ENCODE results near the gene RNF13.
"Not testable (repeated sequence)": the region's sequence is repeated elsewhere in the genome, so short reads cannot be mapped to it uniquely, and the experiment has no call there.

RNF13 gene

DNA sequence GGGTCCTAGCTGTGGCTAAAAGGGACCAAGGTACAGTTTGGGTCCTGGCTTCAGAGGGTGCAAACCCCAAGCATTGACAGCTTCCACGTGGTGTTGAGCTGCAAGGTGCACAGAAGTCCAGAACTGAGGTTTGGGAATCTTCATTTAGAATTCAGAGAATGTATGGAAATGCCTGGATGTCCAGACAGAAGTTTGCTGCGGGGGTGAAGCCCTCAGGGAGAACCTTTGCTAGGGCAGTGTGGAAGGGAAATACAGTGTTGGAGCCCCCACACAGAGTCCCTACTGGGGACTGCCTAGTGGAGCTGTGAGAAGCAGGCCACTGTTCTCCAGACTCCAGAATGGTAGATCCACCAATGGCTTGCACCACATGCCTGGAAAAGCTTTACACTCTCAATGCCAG, 17.9 kb downstream of the RNF13 start:
- H3K27me3 ChIP-seq (ENCODE audit: insufficient read depth, poor library complexity, severe bottlenecking), result no peaks in the 10 kb centered on the region
- H3K9me3 ChIP-seq (ENCODE audit: severe bottlenecking), result peaks cover 26% of the 10 kb centered on the region
- TF ChIP-seq, protein P1, sequence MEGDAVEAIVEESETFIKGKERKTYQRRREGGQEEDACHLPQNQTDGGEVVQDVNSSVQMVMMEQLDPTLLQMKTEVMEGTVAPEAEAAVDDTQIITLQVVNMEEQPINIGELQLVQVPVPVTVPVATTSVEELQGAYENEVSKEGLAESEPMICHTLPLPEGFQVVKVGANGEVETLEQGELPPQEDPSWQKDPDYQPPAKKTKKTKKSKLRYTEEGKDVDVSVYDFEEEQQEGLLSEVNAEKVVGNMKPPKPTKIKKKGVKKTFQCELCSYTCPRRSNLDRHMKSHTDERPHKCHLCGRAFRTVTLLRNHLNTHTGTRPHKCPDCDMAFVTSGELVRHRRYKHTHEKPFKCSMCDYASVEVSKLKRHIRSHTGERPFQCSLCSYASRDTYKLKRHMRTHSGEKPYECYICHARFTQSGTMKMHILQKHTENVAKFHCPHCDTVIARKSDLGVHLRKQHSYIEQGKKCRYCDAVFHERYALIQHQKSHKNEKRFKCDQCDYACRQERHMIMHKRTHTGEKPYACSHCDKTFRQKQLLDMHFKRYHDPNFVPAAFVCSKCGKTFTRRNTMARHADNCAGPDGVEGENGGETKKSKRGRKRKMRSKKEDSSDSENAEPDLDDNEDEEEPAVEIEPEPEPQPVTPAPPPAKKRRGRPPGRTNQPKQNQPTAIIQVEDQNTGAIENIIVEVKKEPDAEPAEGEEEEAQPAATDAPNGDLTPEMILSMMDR (IDR thresholded peaks at IDR 0.05; ENCODE audit: poor library complexity, severe bottlenecking), result no peak
- no peaks in the 10 kb centered on the region for H3K36me3 ChIP-seq (ENCODE audit: low read depth)
- ATAC-seq (ENCODE audit: low read depth) (no peak), DNase-seq (ENCODE audit: low spot score) (no peak)
- no peaks in the 10 kb centered on the region for H3K4me1 ChIP-seq (ENCODE audit: insufficient read depth, poor library complexity, severe bottlenecking)
- H3K4me3 ChIP-seq (ENCODE audit: severe bottlenecking), result no peak overlapping the region
- no peak overlapping the region for H3K27ac ChIP-seq (ENCODE audit: poor library complexity, severe bottlenecking)

DNA sequence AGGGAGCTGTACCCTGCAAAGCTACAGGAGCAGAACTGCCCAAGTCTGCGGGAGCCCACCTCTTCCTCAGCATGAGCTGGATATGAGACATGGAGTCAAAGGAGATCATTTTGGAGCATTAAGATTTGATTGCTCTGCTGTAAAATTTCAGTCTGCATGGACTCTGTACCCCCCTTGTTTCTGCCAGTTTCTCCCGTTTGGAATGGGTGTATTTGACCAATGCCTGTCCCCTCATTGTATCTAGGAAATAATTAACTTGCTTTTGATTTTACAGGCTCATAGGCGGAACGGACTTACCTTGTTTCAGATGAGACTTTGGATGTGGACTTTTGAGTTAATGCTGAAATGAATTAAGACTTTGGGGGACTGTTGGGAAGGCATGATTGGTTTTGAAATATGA, 18.3 kb downstream of the RNF13 start:
- no peak for DNase-seq (ENCODE audit: low spot score)
- TF ChIP-seq, protein P1 (IDR thresholded peaks at IDR 0.05; ENCODE audit: poor library complexity, severe bottlenecking), result no peak

GRCh38 chr3:149832086-149832485, 19.1 kb downstream of the RNF13 start:
- Histone ChIP-seq H3K36me3 (ENCODE audit: low read depth) (no peaks in the 10 kb centered on the region), H3K9me3 (ENCODE audit: severe bottlenecking) (peaks cover 30% of the 10 kb centered on the region), H3K27ac (ENCODE audit: poor library complexity, severe bottlenecking) (no peak overlapping the region), H3K4me1 (ENCODE audit: insufficient read depth, poor library complexity, severe bottlenecking) (no peaks in the 10 kb centered on the region), H3K4me3 (ENCODE audit: severe bottlenecking) (no peak overlapping the region), H3K27me3 (ENCODE audit: insufficient read depth, poor library complexity, severe bottlenecking) (no peaks in the 10 kb centered on the region)
- ATAC-seq (ENCODE audit: low read depth) (no peak), DNase-seq (ENCODE audit: low spot score) (no peak)
- TF ChIP-seq, protein P1 (IDR thresholded peaks at IDR 0.05; ENCODE audit: poor library complexity, severe bottlenecking), result no peak

More for the DNA sequence above, 18.3 kb downstream of the RNF13 start:
- ATAC-seq (ENCODE audit: low read depth), result no peak
- H3K4me3 ChIP-seq (ENCODE audit: severe bottlenecking), result no peak overlapping the region
- H3K36me3 ChIP-seq (ENCODE audit: low read depth), result no peaks in the 10 kb centered on the region
- no peaks in the 10 kb centered on the region for H3K27me3 ChIP-seq (ENCODE audit: insufficient read depth, poor library complexity, severe bottlenecking)
- H3K27ac ChIP-seq (ENCODE audit: poor library complexity, severe bottlenecking), result no peak overlapping the region
- H3K9me3 ChIP-seq (ENCODE audit: severe bottlenecking), result peaks cover 26% of the 10 kb centered on the region
- H3K4me1 ChIP-seq (ENCODE audit: insufficient read depth, poor library complexity, severe bottlenecking), result no peaks in the 10 kb centered on the region

- ATAC-seq (ENCODE audit: low read depth) (no peak), DNase-seq (ENCODE audit: low spot score) (no peak)
- Histone ChIP-seq H3K36me3 (ENCODE audit: low read depth) (no peaks in the 10 kb centered on the region), H3K4me1 (ENCODE audit: insufficient read depth, poor library complexity, severe bottlenecking) (no peaks in the 10 kb centered on the region), H3K9me3 (ENCODE audit: severe bottlenecking) (peaks cover 34% of the 10 kb centered on the region), H3K27ac (ENCODE audit: poor library complexity, severe bottlenecking) (no peak overlapping the region), H3K4me3 (ENCODE audit: severe bottlenecking) (no peak overlapping the region), H3K27me3 (ENCODE audit: insufficient read depth, poor library complexity, severe bottlenecking) (no peaks in the 10 kb centered on the region)
- TF ChIP-seq, protein P1 (IDR thresholded peaks at IDR 0.05; ENCODE audit: poor library complexity, severe bottlenecking), result no peak
Observed at GRCh38 chr3:149833241-149833640, 20.2 kb downstream of the RNF13 start.

DNA sequence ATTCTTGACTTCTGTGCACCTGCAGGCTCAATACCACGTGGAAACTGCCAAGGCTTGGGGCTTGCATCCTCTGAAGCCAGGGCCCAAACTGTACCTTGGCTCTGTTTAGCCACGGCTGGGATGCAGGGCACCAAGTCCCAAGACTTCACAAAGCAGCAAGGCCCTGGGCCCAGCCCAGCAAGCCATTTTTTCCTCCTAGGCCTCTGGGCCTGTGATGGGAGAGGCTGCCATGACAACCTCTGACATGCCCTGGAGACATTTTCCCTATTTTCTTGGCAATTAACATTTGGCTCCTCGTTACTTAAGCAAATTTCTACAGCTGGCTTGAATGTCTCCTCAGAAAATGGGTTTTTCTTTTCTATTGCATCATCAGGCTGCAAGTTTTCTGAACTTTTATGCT, 25.5 kb downstream of the RNF13 start:
- H3K27me3 ChIP-seq (ENCODE audit: insufficient read depth, poor library complexity, severe bottlenecking); H3K4me3 ChIP-seq (ENCODE audit: severe bottlenecking); H3K4me1 ChIP-seq (ENCODE audit: insufficient read depth, poor library complexity, severe bottlenecking); H3K27ac ChIP-seq (ENCODE audit: poor library complexity, severe bottlenecking); H3K36me3 ChIP-seq (ENCODE audit: low read depth); DNase-seq (ENCODE audit: low spot score); ATAC-seq (ENCODE audit: low read depth): not testable (repeated sequence)
- H3K9me3 ChIP-seq (ENCODE audit: severe bottlenecking), result peaks cover 21% of the 10 kb centered on the region

DNA sequence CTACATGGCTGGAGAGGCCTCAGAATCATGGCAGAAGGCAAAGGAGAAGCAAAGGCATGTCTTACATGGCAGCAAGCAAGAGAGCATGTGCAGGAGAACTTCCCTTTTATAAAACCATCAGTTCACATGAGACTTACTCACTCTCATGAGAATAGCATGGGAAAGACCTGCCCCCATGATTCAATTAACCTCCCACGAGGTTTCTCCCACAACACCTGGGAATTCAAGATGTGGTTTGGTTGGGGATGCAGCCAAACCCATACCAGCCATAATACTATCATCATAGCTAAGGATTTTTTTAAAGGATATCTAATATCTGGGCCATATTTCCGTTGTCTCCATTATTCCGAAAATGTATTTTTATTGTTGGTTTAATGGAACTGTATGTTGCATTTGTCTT, 26.5 kb downstream of the RNF13 start:
- not testable (repeated sequence) for H3K4me1 ChIP-seq (ENCODE audit: insufficient read depth, poor library complexity, severe bottlenecking); H3K4me3 ChIP-seq (ENCODE audit: severe bottlenecking); DNase-seq (ENCODE audit: low spot score); H3K36me3 ChIP-seq (ENCODE audit: low read depth); ATAC-seq (ENCODE audit: low read depth); H3K27ac ChIP-seq (ENCODE audit: poor library complexity, severe bottlenecking); H3K27me3 ChIP-seq (ENCODE audit: insufficient read depth, poor library complexity, severe bottlenecking)
- H3K9me3 ChIP-seq (ENCODE audit: severe bottlenecking), result peaks cover 13% of the 10 kb centered on the region

Data from RWPE2 (cell line).